DND-41 (cell line): ENCODE measurements around the gene C10orf143.

Experiments used
- CTCF ChIP-seq: IDR thresholded peaks from 2 replicates; pipeline ENCODE4 v1.5.1; 2012; ENCODE audit warnings: borderline replicate concordance, low read length, moderate library complexity, mild to moderate bottlenecking; ENCODE audit not compliant: poor library complexity, severe bottlenecking; ENCODE audit errors: extremely low read depth
- EZH2 ChIP-seq: IDR thresholded peaks from 3 replicates; pipeline ENCODE4 v1.6.1; 2012; ENCODE audit warnings: borderline replicate concordance, low read depth, mild to moderate bottlenecking, moderate library complexity, low read length, inconsistent platforms; ENCODE audit not compliant: severe bottlenecking

- TF ChIP-seq CTCF, result no peak
- no peak for TF ChIP-seq EZH2
Measured at GRCh38 chr10:130017631-130018022, 93.0 kb downstream of the C10orf143 start.
